HG03354 (cell line): ENCODE measurements around the gene ODAD3.
"Not testable (repeated sequence)": the region's sequence is repeated elsewhere in the genome, so short reads cannot be mapped to it uniquely, and the experiment has no call there.

ENCODE experiments used
- ATAC-seq: cut with Tn5 transposase; IDR thresholded peaks from one replicate; pipeline ENCODE4 v1.9.1; 2021; ENCODE audit warnings: mild to moderate bottlenecking; ENCODE audit not compliant: unreplicated experiment, poor library complexity, severe bottlenecking

Gene ODAD3

DNA sequence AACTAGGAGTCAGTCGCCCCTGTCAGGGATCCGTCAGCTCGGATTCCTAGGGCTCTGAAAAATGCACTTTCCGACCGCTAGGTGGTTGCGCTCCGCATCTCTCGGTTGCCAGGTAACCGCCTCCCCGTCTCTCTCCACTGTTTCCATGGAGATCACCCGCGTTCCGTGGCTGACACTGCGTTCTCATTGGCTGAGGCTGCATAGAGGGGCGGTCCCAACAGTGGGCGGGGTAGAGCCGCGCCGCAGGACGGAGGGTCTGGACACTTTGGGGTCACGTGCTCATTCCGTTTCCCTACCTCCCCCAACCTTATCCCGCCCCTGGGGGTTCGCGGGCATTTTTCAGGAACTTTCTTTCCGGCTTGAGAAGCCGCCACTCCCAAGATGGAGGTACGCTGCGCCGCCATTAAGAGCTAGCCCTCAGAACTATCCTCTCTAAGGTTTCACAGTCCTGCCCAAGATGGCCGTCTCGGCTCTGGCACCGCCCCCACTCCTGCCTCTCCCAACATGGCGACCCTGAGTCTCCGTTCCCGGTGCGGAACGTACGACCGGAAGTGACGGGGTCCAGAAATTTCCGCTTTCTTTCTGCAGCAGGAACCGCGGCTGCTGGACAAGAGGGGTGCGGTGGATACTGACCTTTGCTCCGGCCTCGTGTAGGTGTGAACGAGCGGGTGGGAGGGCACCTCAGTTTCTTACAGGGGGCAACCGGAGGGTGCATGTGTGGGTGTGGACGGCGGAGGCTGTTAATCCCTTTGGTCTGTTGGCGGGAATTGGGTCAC lies at the start of gene ODAD3, which contains the start of gene PRKCSH:
Gene ODAD3 (minus strand): TSS at position 65 of the 776 bp plus-strand sequence. CDS start 105 bp downstream, outside the sequence.
Gene PRKCSH (plus strand): TSS at position 579 of the 776 bp plus-strand sequence. CDS start 483 bp downstream, outside the sequence.
- ATAC-seq = peak; percentile 90

DNA sequence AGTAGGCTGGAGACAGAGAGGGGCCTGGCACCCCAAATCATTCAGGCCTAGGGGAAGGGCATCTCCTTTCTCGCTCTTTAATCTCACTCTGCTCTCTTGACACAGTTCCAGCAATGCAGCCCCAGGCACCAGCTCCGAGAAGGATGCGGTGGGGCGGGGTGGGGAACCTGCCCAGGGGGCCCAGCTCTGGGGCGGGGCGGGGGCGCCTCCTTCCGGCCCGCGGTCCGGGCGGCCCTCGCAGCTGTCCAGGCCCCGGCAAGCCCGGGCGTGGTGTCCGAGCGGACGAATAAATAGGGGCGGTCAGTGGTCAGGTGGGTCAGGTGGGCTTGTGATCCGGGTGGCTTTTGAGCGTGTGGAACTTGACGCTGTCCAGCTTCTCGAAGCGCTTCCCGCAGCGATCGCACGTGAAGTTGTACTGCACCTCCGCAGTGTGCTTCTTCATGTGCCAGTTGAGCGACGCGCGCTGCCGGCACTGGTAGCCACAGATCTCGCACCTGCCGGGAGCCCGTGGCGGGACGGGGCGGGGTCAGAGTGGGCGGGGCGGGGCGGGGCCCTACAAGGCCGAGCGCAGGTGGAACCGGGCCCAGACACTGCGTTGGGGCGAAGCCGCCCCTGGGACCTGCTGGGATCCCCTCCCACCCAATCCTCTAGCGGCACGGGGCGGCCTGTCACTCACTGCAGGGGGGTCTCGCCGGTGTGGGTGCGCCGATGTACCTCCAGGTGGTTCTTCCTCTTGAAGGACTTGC lies 48.6 kb upstream of the ODAD3 start:
- ATAC-seq = no peak

DNA sequence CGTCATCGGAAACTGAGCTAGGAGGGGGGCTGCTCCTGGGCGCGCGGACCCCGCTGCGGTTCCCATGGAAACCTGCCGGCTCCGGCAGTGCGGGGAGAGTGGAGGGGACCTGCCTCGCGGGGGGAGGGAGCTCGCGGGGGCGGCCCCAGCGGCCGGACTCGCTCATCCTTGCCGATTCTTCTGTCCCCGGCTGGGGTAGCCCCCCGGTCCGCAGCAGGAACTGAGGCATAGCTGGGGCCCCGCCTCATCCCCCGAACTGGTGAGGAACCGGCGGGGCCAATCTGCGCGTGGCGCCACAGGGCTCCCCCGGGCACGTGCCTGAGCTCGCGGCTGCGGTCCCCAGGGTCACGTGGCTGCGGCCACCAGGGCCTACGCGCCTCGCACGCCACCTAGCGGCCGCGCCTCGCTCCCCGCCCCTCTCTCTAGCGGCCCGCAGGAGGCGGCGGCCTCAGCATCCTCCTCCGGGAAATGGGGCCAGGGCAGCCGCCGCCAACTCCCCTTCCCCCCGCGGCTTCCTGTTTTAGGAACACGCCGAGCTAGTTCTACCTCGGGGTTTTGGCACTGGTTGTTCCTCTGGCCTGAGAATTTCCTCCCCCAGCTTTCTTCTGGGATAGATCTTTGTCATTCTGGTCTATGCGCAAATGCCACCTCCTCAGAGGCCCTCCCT lies 47.6 kb upstream of the ODAD3 start:
- peak; percentile 76 for ATAC-seq

DNA sequence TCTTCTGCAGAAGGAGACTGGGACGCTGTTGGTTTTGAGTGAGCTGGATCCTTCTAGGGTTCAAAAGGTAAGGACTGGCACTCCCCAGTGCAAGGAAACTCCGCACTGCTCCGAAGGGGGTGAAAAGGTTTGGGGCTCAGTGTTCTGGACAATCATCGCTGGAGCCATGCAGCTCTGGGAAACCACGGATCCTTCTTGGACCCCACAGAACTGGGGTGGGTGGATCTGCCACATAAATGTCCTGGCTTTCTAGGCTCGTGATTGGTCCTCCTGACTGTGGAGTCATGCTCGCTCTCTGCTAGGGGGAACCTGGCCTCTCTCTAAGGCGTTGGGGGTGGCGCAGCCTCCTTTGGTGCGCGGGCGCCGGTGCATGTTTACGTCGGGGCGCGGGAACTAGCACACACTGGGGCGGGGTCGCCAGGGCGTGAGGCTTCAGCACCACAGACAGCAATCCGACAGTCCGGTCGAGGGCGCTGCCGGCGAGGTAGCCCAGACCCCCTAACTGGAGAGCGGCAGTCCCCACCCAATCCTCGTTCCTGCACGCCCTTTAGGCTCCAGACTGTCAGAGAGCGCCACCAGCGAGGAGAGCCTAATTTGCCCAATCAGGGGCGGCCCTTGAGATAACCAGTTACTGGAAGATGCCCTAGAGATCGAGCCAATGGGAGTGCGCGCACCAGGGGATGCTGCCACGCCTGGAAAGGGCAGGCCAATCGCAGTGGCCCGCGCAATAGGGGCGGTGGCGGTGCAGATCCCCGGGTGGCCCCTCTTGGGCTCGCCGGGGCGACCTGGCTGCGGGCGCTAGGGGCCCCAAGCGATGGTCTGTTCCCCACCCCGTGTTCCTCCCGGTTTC lies 46.8 kb upstream of the ODAD3 start:
- ATAC-seq = peak; percentile 62

DNA sequence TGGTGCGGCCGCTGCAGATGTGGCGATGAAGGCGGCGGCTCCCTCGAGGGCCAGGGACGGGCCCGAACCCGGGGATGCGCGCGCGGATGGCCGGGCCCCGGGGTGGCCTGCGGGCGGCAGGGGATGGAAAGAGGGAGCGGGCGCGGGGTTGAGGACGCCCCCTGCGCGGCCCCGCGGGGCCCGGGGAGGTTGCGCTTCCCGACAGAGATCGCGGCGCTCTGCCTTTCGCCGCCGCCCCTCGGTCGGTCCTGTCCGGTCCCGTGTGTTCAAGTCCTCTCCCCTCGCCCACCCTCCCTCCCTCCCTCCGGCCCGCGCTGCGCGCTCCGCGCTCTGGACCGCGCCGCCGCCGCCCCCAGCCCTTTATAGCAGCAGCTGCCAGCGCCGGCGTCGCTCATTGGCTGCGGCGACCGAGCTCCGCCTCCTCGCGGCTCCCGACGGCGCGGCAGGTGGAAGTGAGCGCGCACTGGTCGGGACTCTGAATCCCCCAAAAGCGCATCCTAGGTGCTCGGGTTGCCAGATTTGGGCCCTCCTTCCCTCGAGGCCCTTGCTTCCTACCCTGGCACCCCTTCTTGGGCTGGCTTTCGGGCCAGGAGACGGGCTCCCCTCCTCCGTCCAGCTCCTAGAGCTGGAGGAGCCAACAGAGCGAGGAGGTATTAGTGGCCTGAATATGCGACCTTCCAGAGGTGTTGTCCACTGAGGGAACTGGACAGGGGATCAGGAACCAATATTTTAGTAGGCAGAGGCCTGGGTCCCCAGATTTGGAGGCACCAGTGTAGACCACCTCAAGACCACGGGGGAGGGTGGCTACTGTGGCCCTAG lies 46.0 kb upstream of the ODAD3 start, which contains the start of gene ELAVL3:
Gene ELAVL3 (minus strand): TSS at position 332 of the 819 bp plus-strand sequence. CDS start 438 bp downstream, outside the sequence.
- ATAC-seq = no peak

DNA sequence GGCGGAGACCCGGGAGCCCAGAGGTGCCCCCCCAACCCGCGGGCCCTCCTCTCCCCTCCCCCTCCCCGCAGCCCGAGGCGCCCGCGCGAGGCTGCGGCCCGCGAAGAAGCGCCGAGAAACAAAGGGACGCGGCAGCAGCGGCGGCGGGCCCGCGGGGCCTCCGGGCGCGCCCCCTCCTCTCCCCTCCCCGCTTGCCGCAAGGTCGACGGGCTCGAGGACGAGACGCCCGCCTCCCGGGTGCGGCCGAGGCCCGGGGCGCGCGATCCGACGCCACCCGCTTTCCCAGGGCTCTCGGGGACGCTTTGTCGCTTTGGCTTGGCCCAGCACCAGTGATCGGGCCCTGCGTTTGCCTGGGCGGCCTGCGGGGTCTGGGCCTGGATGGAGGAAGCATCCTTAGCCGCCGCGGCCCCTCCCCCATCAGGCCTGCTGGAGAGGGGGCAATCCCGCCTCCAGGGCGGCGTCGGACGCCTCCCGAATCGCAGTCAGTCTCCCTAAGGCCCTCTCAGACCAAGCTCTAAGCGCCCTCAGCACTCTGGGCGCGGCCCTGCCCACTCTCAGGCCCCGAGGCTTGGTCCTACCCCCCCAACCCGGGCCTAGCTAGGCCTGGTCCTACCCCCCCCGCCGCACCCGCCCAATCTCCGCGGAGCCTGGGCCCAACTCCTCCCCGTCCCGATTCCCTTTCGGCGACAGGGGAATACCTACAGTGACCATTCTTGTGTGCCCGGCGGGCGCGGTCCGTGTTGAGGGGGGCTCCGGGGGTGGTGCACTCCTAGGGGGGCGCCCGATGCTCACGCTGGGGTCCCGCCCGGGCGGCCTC lies 45.2 kb upstream of the ODAD3 start:
- no peak for ATAC-seq

DNA sequence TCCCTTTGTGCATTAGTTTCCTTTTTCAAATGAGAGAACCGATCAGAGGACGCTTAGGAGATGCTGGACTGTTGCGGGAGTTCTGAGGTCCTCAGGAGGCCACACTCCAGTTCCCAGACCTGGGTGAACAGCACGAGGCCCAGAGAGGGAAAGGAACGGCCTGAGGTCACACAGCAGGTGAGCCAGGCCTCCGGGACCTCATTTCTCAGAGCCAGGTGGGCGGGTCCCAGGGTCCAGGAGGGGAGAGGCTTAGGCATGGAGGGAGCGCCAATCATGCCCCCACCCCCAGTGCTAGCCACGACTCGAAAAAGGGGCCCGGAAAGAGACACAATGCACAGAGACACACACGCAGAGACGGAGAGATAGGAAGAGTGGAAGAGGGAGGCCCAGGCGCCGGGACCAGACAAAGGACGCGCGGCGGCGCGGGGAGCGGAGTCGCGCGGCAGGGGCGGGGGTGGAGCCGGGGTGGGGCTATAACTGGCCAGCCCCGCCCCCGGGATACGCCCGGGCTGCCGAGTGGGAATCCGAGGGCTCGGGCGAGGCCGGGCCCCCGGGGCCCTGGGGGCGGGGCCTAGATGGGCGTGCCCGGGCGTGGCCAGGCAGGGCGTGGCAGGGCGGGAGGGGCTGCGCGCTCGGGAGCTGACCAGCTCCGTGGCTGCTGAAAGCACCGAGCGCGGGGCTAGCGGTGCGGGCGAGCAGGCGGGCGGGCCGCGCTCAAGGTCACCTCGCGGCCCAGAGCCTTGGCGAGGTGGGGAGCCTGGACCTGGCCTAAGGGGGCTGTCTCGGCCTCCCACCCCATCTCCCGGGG lies 44.4 kb upstream of the ODAD3 start:
- no peak for ATAC-seq

DNA sequence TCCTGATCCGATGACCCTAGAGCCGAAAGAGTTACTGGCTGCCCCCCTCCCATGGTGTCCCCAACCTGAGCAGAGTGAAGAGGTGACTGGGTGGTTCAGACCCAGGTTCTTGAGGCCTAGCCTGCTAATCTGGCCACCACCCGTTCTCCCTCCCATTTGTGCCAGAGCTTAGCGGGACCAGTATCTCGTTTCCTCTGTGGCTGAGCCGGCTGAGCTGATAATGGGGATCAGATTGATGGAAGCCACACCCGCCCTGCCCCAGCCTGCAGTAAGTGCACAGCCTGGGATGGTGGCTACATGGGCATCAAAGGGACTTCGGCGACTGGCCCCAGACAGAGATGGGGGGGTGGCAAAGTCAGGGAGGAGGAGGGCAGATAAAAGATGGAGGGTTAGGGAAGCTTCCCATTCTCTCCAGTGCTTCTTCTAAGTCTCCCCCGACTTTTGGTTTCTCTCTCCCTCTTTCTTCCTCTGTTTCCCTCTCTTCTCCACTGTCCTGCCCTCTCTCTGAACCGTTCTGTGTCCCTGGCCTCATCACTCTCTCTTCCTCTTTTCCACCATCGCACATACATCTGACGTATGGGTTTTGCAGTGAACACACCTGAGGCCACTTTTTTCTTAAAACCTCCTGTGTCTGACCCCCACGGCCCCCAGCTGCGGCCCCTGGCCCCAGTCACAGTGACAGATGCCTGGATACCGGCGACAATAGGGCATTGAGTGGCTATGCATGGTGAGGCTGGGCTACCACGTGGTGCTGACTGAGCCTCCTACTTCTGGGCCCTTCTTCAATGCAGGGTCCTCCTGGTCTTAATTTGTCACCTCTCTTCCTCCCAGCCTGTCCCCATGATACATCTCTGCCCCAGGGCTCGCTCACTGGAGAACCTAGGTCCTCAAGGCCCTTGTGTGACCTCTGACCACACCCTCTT lies 43.5 kb upstream of the ODAD3 start:
- ATAC-seq = no peak

DNA sequence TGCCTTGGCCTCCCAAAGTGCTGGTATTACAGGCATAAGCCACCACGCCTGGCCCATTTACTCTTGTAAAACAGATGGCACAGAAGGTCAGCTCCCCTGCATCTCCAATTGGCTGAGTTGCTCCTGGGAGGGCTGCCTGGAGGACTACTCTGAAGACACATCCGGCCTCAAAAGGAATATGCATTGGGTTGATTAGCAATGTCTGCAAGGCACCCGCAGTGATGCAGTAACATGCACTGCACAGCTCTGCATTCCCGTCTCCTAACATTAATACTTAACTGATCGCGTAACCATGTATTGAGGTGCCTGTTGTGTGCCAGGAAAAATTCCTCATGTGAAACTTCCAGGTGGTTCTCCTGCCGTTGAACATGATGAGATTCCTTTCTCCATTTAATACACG lies 40.9 kb upstream of the ODAD3 start:
- no peak for ATAC-seq

DNA sequence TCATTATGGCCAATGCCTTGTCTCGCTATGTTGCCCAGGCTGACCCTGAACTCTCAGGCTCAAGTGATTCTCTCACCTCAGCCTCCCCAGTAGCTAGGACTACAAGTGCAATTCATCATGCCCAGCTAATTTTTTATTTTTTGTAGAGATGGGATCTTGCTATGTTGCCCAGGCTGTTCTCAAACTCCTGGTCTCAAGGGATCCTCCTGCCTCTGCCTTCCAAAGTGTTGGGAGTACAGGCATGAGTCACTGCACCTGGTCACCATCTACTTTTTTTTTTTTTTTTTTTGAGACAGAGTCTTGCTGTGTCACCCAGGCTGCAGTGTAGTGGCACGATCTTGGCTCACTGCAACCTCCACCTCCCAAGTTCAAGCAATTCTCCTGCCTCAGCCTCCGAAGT lies 40.4 kb upstream of the ODAD3 start:
- not testable (repeated sequence) for ATAC-seq

DNA sequence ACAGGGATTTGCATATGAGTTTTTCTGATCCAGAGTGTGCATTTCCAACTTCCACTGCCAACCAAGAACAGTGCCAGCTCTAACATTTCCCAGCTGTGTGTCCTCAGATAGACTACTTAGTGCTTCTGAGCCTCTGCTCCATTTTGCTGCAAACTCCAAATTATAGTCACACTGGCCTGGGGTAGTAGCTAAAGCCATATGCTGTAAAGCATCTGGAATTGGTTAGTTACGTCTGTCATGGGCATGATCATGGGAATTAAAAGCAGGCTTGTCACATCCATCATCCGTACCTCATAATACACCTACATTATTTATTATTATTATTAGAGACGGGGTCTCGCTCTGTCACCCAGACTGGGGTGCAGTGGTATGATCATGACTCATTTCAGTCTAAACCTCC lies 38.8 kb upstream of the ODAD3 start:
- ATAC-seq = no peak

DNA sequence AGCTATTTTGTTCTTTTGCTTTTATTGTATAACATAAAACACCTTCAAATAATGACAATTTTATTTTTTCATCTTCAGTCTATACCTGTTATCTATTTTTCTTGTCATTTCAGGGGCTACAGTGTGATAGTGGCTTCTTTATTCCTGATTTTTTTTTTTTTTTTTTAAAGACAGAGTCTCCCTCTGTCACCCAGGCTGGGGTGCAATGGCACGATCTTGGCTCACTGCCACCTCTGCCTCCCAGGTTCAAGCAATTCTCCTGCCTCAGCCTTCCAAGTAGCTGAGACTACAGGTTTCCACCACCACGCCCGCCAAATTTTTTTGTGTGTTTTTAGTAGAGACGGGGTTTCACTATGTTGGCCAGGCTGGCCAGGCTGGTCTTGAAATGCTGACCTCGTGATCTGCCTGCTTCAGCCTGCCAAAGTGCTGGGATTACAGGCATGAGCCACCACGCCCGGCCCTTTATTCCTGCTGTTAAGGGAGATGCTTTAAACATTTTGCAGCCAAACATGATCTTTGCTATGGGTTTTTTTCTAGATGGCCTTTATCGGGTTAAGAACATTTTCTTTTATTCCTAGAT lies 33.4 kb upstream of the ODAD3 start:
- ATAC-seq = not testable (repeated sequence)

DNA sequence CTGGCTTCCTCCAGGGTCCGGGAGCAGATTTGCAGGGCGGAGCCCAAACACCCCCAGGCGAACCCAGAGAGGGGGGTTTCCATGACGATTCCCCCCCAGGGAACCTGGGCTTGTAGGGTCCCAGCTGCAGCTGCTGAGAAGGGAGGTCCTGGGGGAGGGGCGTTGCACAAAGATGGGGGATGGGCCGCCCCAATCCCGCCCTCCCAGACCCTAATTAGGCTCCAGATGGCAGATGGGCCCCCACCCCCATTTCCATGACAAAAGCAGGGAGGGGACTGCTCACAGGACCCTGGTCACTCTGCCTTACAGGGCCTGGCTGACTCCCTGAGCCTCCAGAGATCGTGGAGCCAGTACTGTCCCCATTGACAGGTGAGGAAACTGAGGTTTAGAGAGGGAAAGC lies 30.7 kb upstream of the ODAD3 start:
- no peak for ATAC-seq

DNA sequence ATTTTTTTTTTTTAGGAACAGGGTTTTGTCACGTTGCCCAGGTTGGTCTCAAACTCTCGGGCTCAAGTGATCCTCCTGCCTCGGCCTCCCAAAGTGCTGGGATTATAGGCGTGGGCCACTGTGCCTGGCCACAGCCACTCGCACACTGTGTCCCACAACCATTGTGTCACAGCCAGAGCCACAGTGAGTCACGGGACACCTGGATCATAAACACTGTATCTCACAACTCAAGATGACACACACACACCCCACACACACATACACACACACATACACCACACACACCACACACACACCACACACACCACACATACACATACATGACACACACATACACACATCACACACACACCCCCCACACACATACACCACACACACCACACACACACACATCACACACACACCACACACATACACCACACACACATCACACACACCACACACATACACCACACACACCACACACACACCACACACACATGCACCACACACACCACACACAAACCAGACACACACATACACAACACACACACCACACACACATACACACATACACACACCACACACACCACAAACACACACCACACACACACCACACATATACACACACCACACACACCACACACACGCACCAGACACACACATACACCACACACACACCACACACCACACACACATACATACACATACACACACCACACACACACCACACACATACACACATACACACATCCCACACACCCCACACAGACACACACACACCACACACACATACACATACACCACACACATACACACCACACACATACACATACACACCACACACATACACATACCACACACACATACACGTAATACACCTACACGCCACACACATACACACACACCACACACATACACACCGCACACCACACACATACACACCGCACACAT lies 29.7 kb upstream of the ODAD3 start:
- no peak for ATAC-seq

DNA sequence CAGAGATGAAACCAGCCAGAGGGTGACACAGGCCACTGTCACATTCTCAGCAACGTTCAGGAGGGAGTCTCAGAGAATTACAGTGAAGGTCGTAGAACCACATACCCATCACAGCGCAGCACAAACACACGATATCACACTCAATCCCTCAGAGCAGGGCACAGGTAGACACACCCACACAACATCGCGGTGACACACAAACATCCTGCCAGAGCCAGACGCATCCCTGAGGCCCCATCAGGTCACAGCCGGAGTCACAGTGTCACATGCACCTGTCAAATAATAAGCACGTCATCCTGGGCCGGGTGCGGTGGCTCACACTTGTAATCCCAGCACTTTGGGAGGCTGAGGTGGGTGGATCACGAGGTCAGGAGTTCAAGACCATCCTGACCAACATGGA lies 28.5 kb upstream of the ODAD3 start:
- ATAC-seq = no peak
